Measurements from ENCODE around the gene TTC39A.

DNA sequence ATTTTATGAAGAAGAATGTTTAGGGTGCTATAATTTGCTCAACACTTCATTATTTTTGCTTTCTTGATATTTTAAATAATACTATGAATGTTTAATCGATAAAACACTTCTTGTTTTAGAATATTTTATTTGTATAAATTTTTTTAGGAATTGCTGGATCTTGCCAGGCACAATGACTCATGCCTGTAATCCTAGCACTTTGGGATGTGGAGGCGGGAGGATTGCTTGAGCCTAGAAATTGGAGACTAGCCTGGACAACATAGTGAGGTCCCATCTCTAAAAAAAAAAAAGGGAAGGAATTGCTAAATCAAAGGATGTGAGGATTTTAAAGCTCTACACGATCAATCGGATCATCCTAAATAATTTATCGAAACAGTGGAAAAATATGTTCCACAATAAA is 76.7 kb downstream of the TTC39A start:
- TF ChIP-seq EZH2phosphoT487 (conservative IDR thresholded peaks at IDR 0.05; ENCODE audit: low read length) = no peak
- TF ChIP-seq, protein P1, sequence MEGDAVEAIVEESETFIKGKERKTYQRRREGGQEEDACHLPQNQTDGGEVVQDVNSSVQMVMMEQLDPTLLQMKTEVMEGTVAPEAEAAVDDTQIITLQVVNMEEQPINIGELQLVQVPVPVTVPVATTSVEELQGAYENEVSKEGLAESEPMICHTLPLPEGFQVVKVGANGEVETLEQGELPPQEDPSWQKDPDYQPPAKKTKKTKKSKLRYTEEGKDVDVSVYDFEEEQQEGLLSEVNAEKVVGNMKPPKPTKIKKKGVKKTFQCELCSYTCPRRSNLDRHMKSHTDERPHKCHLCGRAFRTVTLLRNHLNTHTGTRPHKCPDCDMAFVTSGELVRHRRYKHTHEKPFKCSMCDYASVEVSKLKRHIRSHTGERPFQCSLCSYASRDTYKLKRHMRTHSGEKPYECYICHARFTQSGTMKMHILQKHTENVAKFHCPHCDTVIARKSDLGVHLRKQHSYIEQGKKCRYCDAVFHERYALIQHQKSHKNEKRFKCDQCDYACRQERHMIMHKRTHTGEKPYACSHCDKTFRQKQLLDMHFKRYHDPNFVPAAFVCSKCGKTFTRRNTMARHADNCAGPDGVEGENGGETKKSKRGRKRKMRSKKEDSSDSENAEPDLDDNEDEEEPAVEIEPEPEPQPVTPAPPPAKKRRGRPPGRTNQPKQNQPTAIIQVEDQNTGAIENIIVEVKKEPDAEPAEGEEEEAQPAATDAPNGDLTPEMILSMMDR (IDR thresholded peaks at IDR 0.05; ENCODE audit: insufficient read depth, low read length, poor library complexity, severe bottlenecking) = no peak
